ENCODE measurements around the gene CDCA4.

GRCh38 chr14:104996483-104996882 lies 24.4 kb downstream of the CDCA4 start:
- TF ChIP-seq CTCF (IDR thresholded peaks at IDR 0.05; ENCODE audit: poor library complexity, severe bottlenecking) (no peak), POLR2AphosphoS5 (IDR thresholded peaks at IDR 0.05) (no peak), EZH2 (IDR thresholded peaks at IDR 0.05; ENCODE audit: borderline replicate concordance, insufficient read depth, low read length, poor library complexity, severe bottlenecking) (no peak), REST (IDR thresholded peaks at IDR 0.05; ENCODE audit: borderline replicate concordance) (no peak)

Measured in neural cell (in vitro differentiated cells).